Activated naive CD4-positive, alpha-beta T cell treated with anti-CD3 and anti-CD28 coated beads for 36 hours (primary cell): Measurements from ENCODE around the gene LRRTM4. TPM values are rescaled to one million over a fixed set of nuclear protein-coding genes. Genes with fewer than 3 reads are reported as not detected.

Experiments
- CTCF ChIA-PET: fragments of 350-600 bp; sonication (Branson Sonifier 250); formaldehyde crosslinking; loops from one replicate; lab custom pipeline; 2021; ENCODE audit warnings: antibody characterized with exemption; lab: Charles Lee
- DNase-seq: peaks from one replicate; pipeline ENCODE4 v3.0.0-alpha.2; 2020
- H3K27ac Mint-ChIP-seq: one replicate; pipeline ENCODE4 v1.8.0; 2021; ENCODE audit warnings: mild to moderate bottlenecking, mixed read lengths
- H3K27me3 Mint-ChIP-seq: one replicate; pipeline ENCODE4 v1.8.0; 2021; ENCODE audit warnings: low read depth, mixed read lengths
- H3K36me3 Mint-ChIP-seq: one replicate; pipeline ENCODE4 v1.8.0; 2021; ENCODE audit warnings: low read depth, mixed read lengths
- H3K4me1 Mint-ChIP-seq: one replicate; pipeline ENCODE4 v1.8.0; 2021; ENCODE audit warnings: low read depth, mixed read lengths
- H3K4me3 Mint-ChIP-seq: one replicate; pipeline ENCODE4 v1.8.0; 2021; ENCODE audit warnings: mild to moderate bottlenecking, moderate library complexity, mixed read lengths
- H3K9me3 Mint-ChIP-seq: one replicate; pipeline ENCODE4 v1.8.0; 2021; ENCODE audit warnings: mixed read lengths
- intact Hi-C: fragments of 100-400 bp; cut with micrococcal nuclease; formaldehyde crosslinking; loops from one replicate; pipeline ENCODE4 v1.15.1; 2023
- total RNA-seq, 2 experiments: library from RNA; stranded (reverse); gene quantifications; one replicate each; pipeline ENCODE4 v1.2.3, GENCODE V29; 2021

LRRTM4 gene
- total RNA-seq, 2 experiments from 2014 or later = not detected

DNA sequence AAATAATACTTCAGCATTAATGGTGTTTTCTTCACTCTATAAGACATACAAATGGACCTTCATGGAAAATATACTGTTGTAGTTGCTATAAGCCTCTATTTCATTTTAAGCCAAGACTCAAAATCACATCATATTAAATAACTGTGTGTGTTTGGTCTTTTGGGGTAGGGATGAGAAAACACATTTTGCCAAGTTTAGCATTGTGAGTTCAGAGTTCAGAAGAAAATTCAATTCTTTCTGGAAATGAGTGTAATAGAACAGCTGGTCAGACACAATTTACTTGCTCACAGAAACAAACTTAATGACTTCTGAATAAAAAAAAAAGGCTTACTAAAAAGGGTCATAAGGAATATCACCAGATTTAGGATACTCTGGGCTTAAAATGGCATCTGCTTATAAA, 149.5 kb downstream of the LRRTM4 start:
- no peaks in the 10 kb centered on the region for H3K36me3 Mint-ChIP-seq
- intact Hi-C loops = no loop called here
- no peak overlapping the region for H3K27ac Mint-ChIP-seq
- CTCF ChIA-PET = no interaction called here
- no peaks in the 10 kb centered on the region for H3K4me1 Mint-ChIP-seq
- H3K9me3 Mint-ChIP-seq = peaks cover 17% of the 10 kb centered on the region
- H3K27me3 Mint-ChIP-seq = no peaks in the 10 kb centered on the region
- H3K4me3 Mint-ChIP-seq = no peak overlapping the region
- DNase-seq = no peak

DNA sequence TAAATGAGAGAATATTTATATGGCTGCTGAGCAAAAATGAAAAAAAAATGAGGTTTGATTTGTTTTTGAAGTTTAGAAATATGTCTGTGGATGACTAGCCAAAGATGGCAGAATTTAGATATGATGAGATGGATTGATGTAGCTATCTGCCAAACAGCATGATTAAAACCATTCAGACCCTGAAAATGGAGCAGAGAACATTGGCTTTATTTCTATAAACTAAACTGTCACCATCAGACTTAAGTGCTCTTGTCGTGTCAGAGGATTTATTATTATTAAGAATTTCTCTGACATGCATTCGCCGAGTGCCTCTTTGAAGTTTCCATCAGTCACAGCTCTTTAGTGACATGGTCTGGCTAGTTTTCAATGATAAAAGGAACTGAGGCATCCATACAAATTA, 151.7 kb downstream of the LRRTM4 start:
- CTCF ChIA-PET = no interaction called here
- H3K4me3 Mint-ChIP-seq = no peak overlapping the region

DNA sequence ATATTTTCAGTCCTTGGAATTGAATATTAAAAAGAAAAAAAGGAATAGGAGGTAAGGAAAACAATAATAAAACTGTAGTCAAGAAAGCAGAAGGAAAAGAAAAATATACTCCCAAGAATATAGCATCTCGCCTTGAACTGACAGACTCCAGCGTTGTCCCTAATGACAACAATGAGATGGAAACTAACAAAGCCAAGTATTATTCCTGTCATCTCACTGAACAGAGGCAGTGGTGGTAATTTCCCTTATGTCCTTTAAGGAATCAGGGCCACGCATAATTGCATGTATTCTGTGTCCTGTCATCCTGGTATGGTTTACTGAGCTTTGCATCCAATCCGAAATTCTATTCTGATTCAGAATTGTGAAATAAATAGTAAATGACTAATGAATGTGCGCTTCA, 158.9 kb downstream of the LRRTM4 start:
- CTCF ChIA-PET = no interaction called here
- Mint-ChIP-seq H3K27ac (no peak overlapping the region), H3K4me3 (no peak overlapping the region), H3K9me3 (peaks cover 4% of the 10 kb centered on the region), H3K4me1 (no peaks in the 10 kb centered on the region), H3K27me3 (no peaks in the 10 kb centered on the region), H3K36me3 (no peaks in the 10 kb centered on the region)
- no peak for DNase-seq
- intact Hi-C loops = no loop called here

More for the DNA sequence above, 151.7 kb downstream of the LRRTM4 start:
- DNase-seq = no peak
- Mint-ChIP-seq H3K27ac (no peak overlapping the region), H3K36me3 (no peaks in the 10 kb centered on the region), H3K4me1 (no peaks in the 10 kb centered on the region), H3K27me3 (no peaks in the 10 kb centered on the region), H3K9me3 (peaks cover 15% of the 10 kb centered on the region)
- intact Hi-C loops = no loop called here

DNA sequence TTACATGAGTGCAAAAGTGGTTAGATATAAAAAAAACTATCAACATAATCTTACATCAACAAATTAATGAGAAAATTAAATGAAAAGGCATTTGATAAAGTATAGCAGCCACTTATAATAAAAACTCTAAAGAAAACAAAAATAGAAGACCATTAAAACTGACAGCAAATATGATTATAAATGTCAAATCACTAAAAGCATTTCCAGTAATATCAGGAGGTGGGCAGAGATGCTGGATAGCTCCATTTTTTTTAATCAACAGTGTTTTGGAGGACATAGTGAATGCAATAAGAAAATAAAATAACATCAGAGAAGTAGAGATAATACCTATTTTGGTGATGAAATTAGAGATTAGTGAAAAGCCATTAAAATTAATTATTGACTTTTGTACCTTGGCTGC, 173.4 kb downstream of the LRRTM4 start:
- Mint-ChIP-seq H3K27me3 (no peaks in the 10 kb centered on the region), H3K36me3 (no peaks in the 10 kb centered on the region), H3K4me3 (no peak overlapping the region), H3K27ac (no peak overlapping the region), H3K9me3 (peaks cover 2% of the 10 kb centered on the region), H3K4me1 (no peaks in the 10 kb centered on the region)
- intact Hi-C loops = no loop called here
- CTCF ChIA-PET = no interaction called here
- DNase-seq = no peak

DNA sequence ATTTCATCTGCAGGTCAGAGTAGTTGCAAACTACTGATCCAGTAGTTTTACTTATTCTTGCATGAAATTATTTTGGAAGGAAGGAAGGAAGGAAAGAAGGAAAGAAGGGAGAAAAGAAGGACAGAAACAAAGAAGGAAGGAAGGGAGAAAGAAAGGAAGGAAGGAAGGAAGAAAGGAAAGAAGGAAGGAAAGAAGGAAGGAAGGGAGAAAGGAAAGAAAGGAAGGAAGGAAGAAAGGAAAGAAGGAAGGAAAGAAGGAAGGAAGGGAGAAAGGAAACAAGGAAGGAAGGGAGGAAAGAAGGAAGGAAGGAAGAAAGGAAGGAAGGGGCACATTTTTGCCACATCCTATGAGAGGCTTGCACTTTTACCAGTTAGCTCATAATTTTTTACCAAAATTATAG, 186.2 kb downstream of the LRRTM4 start:
- H3K27ac Mint-ChIP-seq = no peak overlapping the region
- H3K4me3 Mint-ChIP-seq = no peak overlapping the region
- intact Hi-C loops = no loop called here
- H3K36me3 Mint-ChIP-seq = no peaks in the 10 kb centered on the region
- CTCF ChIA-PET = no interaction called here
- no peaks in the 10 kb centered on the region for H3K4me1 Mint-ChIP-seq
- no peak for DNase-seq
- H3K9me3 Mint-ChIP-seq = peaks cover 20% of the 10 kb centered on the region
- H3K27me3 Mint-ChIP-seq = no peaks in the 10 kb centered on the region

DNA sequence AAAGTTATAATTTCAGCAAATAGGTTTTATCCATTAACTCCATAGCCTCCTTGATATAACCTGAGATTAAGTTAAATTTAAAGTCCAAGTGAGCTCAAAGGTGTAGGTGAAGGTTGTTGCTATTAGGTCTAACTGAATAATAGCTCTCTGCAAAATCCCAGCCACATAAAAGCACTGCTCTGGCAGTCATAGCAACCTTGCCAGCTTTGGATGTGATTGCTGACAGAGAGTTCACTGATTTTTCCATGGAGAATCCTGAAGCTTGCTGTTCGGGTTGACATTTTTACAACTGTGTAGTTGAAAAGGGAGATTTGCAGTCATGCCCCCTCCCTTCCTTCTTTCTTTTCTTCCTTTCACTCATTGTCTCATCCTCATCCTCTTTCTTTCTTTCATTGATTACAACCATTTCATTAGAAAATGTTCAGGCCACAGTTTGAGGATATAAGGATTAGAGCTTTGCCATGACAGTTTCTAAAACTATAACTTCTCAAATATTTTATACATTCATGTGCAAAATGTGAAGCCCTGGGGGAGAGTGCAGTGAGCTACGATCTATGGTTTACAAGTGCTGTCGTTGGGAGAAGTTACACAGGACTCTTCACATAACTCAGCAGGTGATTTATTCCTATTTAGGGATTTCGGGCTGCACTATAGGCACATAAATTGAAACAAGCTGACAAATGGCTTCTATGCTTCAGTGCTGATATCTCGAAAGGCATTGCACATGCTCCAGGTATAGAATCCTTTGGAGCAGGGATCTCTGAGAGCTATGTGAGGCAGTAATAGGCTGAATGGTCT, 193.8 kb downstream of the LRRTM4 start:
- H3K4me1 Mint-ChIP-seq = no peaks in the 10 kb centered on the region
- H3K27ac Mint-ChIP-seq = no peak overlapping the region
- intact Hi-C loops = no loop called here
- H3K36me3 Mint-ChIP-seq = no peaks in the 10 kb centered on the region
- CTCF ChIA-PET = no interaction called here
- H3K9me3 Mint-ChIP-seq = peaks cover 11% of the 10 kb centered on the region
- DNase-seq = no peak
- no peaks in the 10 kb centered on the region for H3K27me3 Mint-ChIP-seq
- no peak overlapping the region for H3K4me3 Mint-ChIP-seq

DNA sequence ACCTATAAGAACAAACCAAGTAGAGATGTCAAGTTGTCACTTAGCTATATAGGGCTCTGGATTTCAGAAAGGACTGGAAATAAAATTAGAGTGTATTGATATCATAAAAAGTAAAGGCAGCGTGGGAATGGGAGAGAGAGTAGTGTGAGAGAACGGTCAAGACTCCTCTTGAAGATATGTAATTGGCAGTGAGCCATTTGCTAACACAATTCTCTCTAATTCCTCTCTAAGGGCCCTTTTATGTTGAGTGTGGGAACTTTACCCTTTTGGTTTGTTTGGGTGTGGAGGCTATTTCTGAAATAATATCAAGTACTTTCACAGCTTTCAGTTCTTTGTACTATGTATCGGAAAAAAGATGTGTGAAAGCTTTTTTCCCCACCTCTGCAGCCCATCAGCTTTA, 196.8 kb downstream of the LRRTM4 start:
- no peak for DNase-seq
- CTCF ChIA-PET = no interaction called here
- Mint-ChIP-seq H3K9me3 (peaks cover 9% of the 10 kb centered on the region), H3K4me1 (no peaks in the 10 kb centered on the region), H3K27me3 (no peaks in the 10 kb centered on the region), H3K36me3 (no peaks in the 10 kb centered on the region), H3K27ac (no peak overlapping the region), H3K4me3 (no peak overlapping the region)
- intact Hi-C loops = no loop called here

DNA sequence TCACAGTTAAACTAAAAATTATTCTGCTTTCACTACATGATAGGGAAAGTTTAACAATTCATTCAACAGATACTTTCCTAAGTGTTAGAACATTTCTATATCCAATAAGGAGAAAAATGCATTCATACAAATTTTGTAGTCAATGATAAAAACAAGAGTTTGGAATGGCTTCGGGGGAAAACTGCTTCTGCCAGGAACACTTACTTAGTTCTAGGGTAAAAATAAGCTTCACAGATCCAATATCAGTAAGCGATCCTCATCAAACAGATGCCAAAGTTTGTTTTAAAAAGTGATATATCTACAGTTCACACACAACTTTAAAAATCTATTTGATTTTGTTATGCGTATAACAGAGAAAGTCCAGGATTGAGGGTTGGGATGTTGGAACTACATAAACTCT, 199.7 kb downstream of the LRRTM4 start:
- CTCF ChIA-PET = no interaction called here
- Mint-ChIP-seq H3K36me3 (no peaks in the 10 kb centered on the region), H3K27ac (no peak overlapping the region), H3K4me1 (no peaks in the 10 kb centered on the region), H3K9me3 (peaks cover 8% of the 10 kb centered on the region), H3K27me3 (no peaks in the 10 kb centered on the region), H3K4me3 (no peak overlapping the region)
- DNase-seq = no peak
- intact Hi-C loops = no loop called here

DNA sequence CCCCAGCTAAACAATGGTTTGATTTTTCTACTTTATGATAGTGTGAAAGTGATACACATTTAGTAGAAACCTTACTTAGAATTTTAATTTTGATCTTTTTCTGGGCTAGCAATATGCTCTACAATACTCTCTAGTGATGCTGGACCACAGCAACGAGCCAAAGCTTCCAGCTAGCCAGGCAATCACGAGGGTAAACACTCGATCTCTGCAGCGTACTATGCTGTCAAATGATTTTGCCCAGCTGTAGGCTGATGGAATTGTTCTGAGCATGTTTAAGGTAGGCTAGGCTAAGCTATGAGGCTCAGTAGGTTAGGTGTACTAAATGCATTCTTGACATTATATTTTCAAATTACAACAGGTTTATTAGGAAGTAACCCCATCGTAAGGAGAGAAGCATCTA, 207.5 kb downstream of the LRRTM4 start:
- no peaks in the 10 kb centered on the region for H3K4me1 Mint-ChIP-seq
- H3K27ac Mint-ChIP-seq = no peak overlapping the region
- CTCF ChIA-PET = no interaction called here
- H3K27me3 Mint-ChIP-seq = no peaks in the 10 kb centered on the region
- H3K36me3 Mint-ChIP-seq = no peaks in the 10 kb centered on the region
- no peak overlapping the region for H3K4me3 Mint-ChIP-seq
- intact Hi-C loops = no loop called here
- peaks cover 9% of the 10 kb centered on the region for H3K9me3 Mint-ChIP-seq
- DNase-seq = no peak

DNA sequence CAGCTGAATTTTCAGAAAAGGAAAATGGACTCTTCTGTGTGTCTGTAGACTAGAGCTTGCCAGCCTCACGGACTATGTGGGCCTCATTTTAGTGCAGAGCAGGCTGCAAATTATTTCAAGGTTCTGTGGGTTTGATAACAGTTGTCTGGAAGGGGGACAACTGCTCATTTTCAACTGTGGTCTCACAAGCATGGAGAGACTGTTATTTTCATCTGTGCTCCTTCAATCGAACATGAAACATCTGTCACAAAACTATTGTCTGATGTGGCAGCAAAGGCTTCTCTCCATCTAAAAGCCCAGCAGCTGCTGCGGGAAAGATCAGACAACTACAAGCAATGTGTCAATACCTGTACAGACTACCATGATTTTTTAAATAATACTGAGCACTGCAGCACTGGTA, 211.8 kb downstream of the LRRTM4 start:
- CTCF ChIA-PET = no interaction called here

DNA sequence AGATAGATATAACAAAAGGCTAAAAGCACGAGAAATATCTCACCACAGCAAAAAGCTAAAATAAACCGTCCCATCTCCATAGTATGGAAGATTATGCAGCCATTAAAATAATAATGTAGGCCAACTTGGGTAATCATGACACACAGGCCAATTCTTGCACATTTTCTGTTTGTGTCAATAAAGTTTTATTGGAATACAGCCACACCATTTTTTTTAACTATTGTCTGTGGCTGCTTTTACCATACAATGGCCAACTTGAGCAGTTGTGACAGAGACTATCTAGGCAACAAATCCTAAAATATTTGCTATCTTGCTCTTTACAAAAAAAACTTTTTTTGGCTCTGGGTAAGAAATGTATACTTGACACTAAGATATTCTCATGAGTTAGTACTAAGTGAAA, 212.5 kb downstream of the LRRTM4 start:
- Mint-ChIP-seq H3K36me3 (no peaks in the 10 kb centered on the region), H3K4me3 (no peak overlapping the region), H3K4me1 (no peaks in the 10 kb centered on the region), H3K27me3 (no peaks in the 10 kb centered on the region), H3K27ac (no peak overlapping the region), H3K9me3 (peaks cover 5% of the 10 kb centered on the region)
- DNase-seq = no peak
- CTCF ChIA-PET = no interaction called here
- intact Hi-C loops = no loop called here

More for the DNA sequence above, 211.8 kb downstream of the LRRTM4 start:
- Mint-ChIP-seq H3K36me3 (no peaks in the 10 kb centered on the region), H3K27ac (no peak overlapping the region), H3K4me3 (no peak overlapping the region), H3K4me1 (no peaks in the 10 kb centered on the region), H3K9me3 (peaks cover 5% of the 10 kb centered on the region), H3K27me3 (no peaks in the 10 kb centered on the region)
- intact Hi-C loops = no loop called here
- no peak for DNase-seq

DNA sequence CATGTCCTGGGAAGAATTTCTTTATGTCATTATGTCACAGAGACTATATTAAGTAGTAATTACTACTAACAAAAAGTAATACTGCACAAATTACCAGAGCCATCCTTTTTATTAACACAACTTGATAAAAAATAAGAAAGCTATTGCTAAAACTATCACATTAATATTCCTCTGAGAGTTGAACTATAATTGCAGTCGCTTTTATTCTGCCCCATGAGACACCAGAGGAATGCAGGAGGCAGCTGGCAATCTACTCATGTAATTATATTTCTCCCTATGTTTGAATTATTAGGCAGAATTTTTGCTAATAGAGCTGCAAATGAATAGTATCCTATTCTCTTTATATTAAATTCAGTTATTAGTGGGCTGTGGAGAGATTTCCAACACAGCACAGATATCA, 220.7 kb downstream of the LRRTM4 start:
- no peaks in the 10 kb centered on the region for H3K27me3 Mint-ChIP-seq
- CTCF ChIA-PET = no interaction called here
- H3K36me3 Mint-ChIP-seq = no peaks in the 10 kb centered on the region

DNA sequence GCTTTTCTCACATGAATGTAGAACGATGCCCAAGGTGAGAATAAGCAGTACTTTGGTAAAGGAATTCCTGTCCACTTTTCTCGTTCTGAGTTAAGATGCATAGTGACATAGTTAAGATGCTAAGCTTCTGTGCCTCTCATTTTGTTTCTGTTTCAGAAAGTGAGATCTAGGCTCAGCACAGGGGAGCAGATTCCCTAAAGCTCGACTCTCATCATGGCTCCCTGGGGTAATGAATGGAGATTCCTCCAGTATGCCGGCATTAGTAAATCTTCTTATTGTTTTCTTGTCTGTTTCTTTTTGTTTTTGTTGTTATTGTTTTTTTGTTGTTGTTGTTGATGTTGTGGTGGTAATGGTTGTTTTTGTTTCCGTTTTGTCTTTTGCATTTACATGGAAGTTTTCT, 225.4 kb downstream of the LRRTM4 start:
- no peaks in the 10 kb centered on the region for H3K36me3 Mint-ChIP-seq
- no peaks in the 10 kb centered on the region for H3K27me3 Mint-ChIP-seq
- no peak overlapping the region for H3K27ac Mint-ChIP-seq
- intact Hi-C loops = no loop called here
- H3K4me1 Mint-ChIP-seq = no peaks in the 10 kb centered on the region
- H3K4me3 Mint-ChIP-seq = no peak overlapping the region
- CTCF ChIA-PET = no interaction called here
- no peak for DNase-seq
- peaks cover 2% of the 10 kb centered on the region for H3K9me3 Mint-ChIP-seq

More for the DNA sequence above, 220.7 kb downstream of the LRRTM4 start:
- no peaks in the 10 kb centered on the region for H3K4me1 Mint-ChIP-seq
- no peaks in the 10 kb centered on the region for H3K9me3 Mint-ChIP-seq
- intact Hi-C loops = no loop called here
- H3K4me3 Mint-ChIP-seq = no peak overlapping the region
- no peak for DNase-seq
- H3K27ac Mint-ChIP-seq = no peak overlapping the region
